Cardiac muscle cell (in vitro differentiated cells and primary cell): ENCODE results near the gene GPR35. TPM values are rescaled to one million over a fixed set of nuclear protein-coding genes. Genes with fewer than 3 reads are reported as not detected.

Experiments
- DNase-seq, 2 donors: peaks; one replicate each; pipeline versions ENCODE4 v3.0.0 to v3.0.0-alpha.2; 2010 to 2017; ENCODE audit warnings: low read depth in 1 of 2, low spot score in 1 of 2
- H3K27ac ChIP-seq: fragments of 200-600 bp; sonication (generic); 2 replicates; pipeline ENCODE4 v1.5.1; 2016
- H3K27me3 ChIP-seq: fragments of 200-600 bp; sonication (generic); 2 replicates; pipeline ENCODE4 v1.6.0; 2016; ENCODE audit warnings: control low read depth
- H3K36me3 ChIP-seq: fragments of 200-600 bp; sonication (generic); 2 replicates; pipeline ENCODE4 v1.5.1; 2016; ENCODE audit warnings: control low read depth
- H3K4me1 ChIP-seq: fragments of 200-600 bp; sonication (generic); 2 replicates; pipeline ENCODE4 v1.8.1; 2017; ENCODE audit warnings: low read depth, mild to moderate bottlenecking, mixed run types
- H3K4me3 ChIP-seq: fragments of 200-600 bp; sonication (generic); 2 replicates; pipeline ENCODE4 v1.5.1; 2016; ENCODE audit warnings: mild to moderate bottlenecking
- H3K9me3 ChIP-seq: fragments of 200-600 bp; sonication (generic); 2 replicates; pipeline ENCODE4 v1.5.1; 2017; ENCODE audit warnings: low read depth, mild to moderate bottlenecking, control low read depth
- CTCF ChIP-seq: IDR thresholded peaks from 2 replicates; pipeline ENCODE4 v1.5.1; 2012; ENCODE audit warnings: low read depth, mild to moderate bottlenecking, low read length
- polyA plus RNA-seq: library from polyadenylated mRNA; unstranded; fragments of >200 nt; fragmentation: Nextera tagmentation; extraction: Ambion mirVana; gene quantifications from 2 replicates; pipeline ENCODE4 v1.2.1, GENCODE V29; 2016
- total RNA-seq: library from RNA; depleted of rRNA; stranded (reverse); fragments of >200 nt; gene quantifications from 2 replicates; pipeline ENCODE4 v1.2.3, GENCODE V29; 2016

The GPR35 gene
- total and polyA plus RNA-seq, 2 experiments from 2014 or later: 0.40 to 5.1 TPM

GRCh38 chr2:240578488-240578887 lies 46.8 kb upstream of the GPR35 start:
- DNase-seq: no peak
- no peak overlapping the region for H3K27ac ChIP-seq
- no peaks in the 10 kb centered on the region for H3K27me3 ChIP-seq
- H3K36me3 ChIP-seq: peaks cover 3% of the 10 kb centered on the region
- no peak overlapping the region for H3K4me3 ChIP-seq
- no peak for TF ChIP-seq CTCF
- no peaks in the 10 kb centered on the region for H3K9me3 ChIP-seq
- H3K4me1 ChIP-seq: no peaks in the 10 kb centered on the region

- no peaks in the 10 kb centered on the region for H3K27me3 ChIP-seq
- no peaks in the 10 kb centered on the region for H3K4me1 ChIP-seq
- no peak overlapping the region for H3K4me3 ChIP-seq
- H3K27ac ChIP-seq: no peak overlapping the region
- H3K9me3 ChIP-seq: no peaks in the 10 kb centered on the region
- peaks cover 3% of the 10 kb centered on the region for H3K36me3 ChIP-seq
- TF ChIP-seq CTCF: no peak
- DNase-seq: no peak
Observed at GRCh38 chr2:240579071-240579762, 46.1 kb upstream of the GPR35 start.

- peak overlapping the region; percentile 39 for H3K27ac ChIP-seq
- no peaks in the 10 kb centered on the region for H3K4me1 ChIP-seq
- DNase-seq: peak in 1 of 2 donors; percentile 94
- H3K36me3 ChIP-seq: no peaks in the 10 kb centered on the region
- no peaks in the 10 kb centered on the region for H3K9me3 ChIP-seq
- no peak overlapping the region for H3K4me3 ChIP-seq
- no peaks in the 10 kb centered on the region for H3K27me3 ChIP-seq
- peak; percentile 1 for TF ChIP-seq CTCF
Observed at GRCh38 chr2:240579771-240580614, 45.3 kb upstream of the GPR35 start.

GRCh38 chr2:240581811-240582210 lies 43.5 kb upstream of the GPR35 start:
- TF ChIP-seq CTCF: no peak
- Histone ChIP-seq H3K27me3 (no peaks in the 10 kb centered on the region), H3K27ac (no peak overlapping the region), H3K4me1 (no peaks in the 10 kb centered on the region), H3K9me3 (no peaks in the 10 kb centered on the region), H3K4me3 (no peak overlapping the region), H3K36me3 (no peaks in the 10 kb centered on the region)
- no peak for DNase-seq

GRCh38 chr2:240582781-240583180 lies 42.5 kb upstream of the GPR35 start:
- no peaks in the 10 kb centered on the region for H3K36me3 ChIP-seq
- H3K27me3 ChIP-seq: no peaks in the 10 kb centered on the region
- no peaks in the 10 kb centered on the region for H3K9me3 ChIP-seq
- peaks cover 2% of the 10 kb centered on the region for H3K4me1 ChIP-seq
- no peak overlapping the region for H3K4me3 ChIP-seq
- no peak overlapping the region for H3K27ac ChIP-seq
- no peak for TF ChIP-seq CTCF
- no peak for DNase-seq
